WTC11 (cell line): ENCODE data around the gene RBMS1.

Experiments
- ATF3 ChIP-seq: sonication (generic); formaldehyde crosslinking; conservative IDR thresholded peaks from 2 replicates; pipeline ENCODE4 v1.8.1; 2022; ENCODE audit warnings: mild to moderate bottlenecking, missing genetic modification reagents
- CTCF ChIP-seq: fragments of 200-600 bp; IDR thresholded peaks from 2 replicates; pipeline ENCODE4 v1.8.0; 2022; ENCODE audit warnings: antibody characterized with exemption
- E2F5 ChIP-seq: sonication (generic); formaldehyde crosslinking; IDR thresholded peaks from 2 replicates; pipeline ENCODE4 v1.8.1; 2022; ENCODE audit warnings: mild to moderate bottlenecking, moderate library complexity, missing genetic modification reagents
- FOXJ3 ChIP-seq: sonication (generic); formaldehyde crosslinking; IDR thresholded peaks from 2 replicates; pipeline ENCODE4 v1.9.0; 2021; ENCODE audit warnings: missing genetic modification reagents, mild to moderate bottlenecking, borderline replicate concordance
- FOXK1 ChIP-seq: sonication (generic); formaldehyde crosslinking; IDR thresholded peaks from 2 replicates; pipeline ENCODE4 v1.8.0; 2022; ENCODE audit warnings: mild to moderate bottlenecking, moderate library complexity, missing genetic modification reagents
- MAX ChIP-seq: sonication (generic); formaldehyde crosslinking; IDR thresholded peaks from 2 replicates; pipeline ENCODE4 v1.8.0; 2022; ENCODE audit warnings: mild to moderate bottlenecking, missing genetic modification reagents
- MLX ChIP-seq: sonication (generic); formaldehyde crosslinking; IDR thresholded peaks from 2 replicates; pipeline ENCODE4 v1.8.1; 2023; ENCODE audit warnings: mild to moderate bottlenecking, missing genetic modification reagents, moderate library complexity
- PREB ChIP-seq: sonication (generic); formaldehyde crosslinking; IDR thresholded peaks from 2 replicates; pipeline ENCODE4 v1.8.1; 2022; ENCODE audit warnings: mild to moderate bottlenecking, missing genetic modification reagents, moderate library complexity, borderline replicate concordance
- SMAD3 ChIP-seq: sonication (generic); formaldehyde crosslinking; IDR thresholded peaks from 2 replicates; pipeline ENCODE4 v1.8.0; 2022; ENCODE audit warnings: missing genetic modification reagents, mild to moderate bottlenecking, borderline replicate concordance
- ZNF425 ChIP-seq: fragments of 250-450 bp; sonication (Bioruptor Pico); conservative IDR thresholded peaks from 2 replicates; pipeline ENCODE4 v1.9.0; 2021; ENCODE audit warnings: mild to moderate bottlenecking

- TF ChIP-seq CTCF (no peak), ATF3 (CRISPR knock-in tag) (no peak), MAX (CRISPR knock-in tag) (no peak), E2F5 (CRISPR knock-in tag) (no peak), MLX (no peak), PREB (CRISPR knock-in tag) (no peak), SMAD3 (no peak), ZNF425 (CRISPR knock-in tag) (no peak), FOXJ3 (CRISPR knock-in tag) (no peak), FOXK1 (CRISPR knock-in tag) (no peak)
These were observed 199.2 kb downstream of the RBMS1 start for GRCh38 chr2:160294339-160294803.
